Parathyroid adenoma (tissue), 2 donors: ENCODE data around the gene SUPT6H.
A peak's percentile ranks its signal among the peaks of the same experiment; 100 is the strongest.

Experiments
- H2AFZ ChIP-seq: fragments of 300-600 bp; sonication (generic); one replicate; pipeline ENCODE4 v1.7.0; 2017; ENCODE audit warnings: antibody characterized with exemption, mild to moderate bottlenecking
- H3K27ac ChIP-seq: fragments of 300-600 bp; sonication (generic); one replicate; pipeline ENCODE4 v1.7.0; 2017
- H3K27me3 ChIP-seq: fragments of 300-600 bp; sonication (generic); one replicate; pipeline ENCODE4 v1.7.0; 2017; ENCODE audit warnings: low read length; ENCODE audit not compliant: control insufficient read depth, insufficient read depth
- H3K36me3 ChIP-seq: fragments of 300-600 bp; sonication (generic); one replicate; pipeline ENCODE4 v1.7.0; 2017; ENCODE audit warnings: low read length; ENCODE audit not compliant: control insufficient read depth, insufficient read depth
- H3K4me1 ChIP-seq: fragments of 300-600 bp; sonication (generic); one replicate; pipeline ENCODE4 v1.7.0; 2017; ENCODE audit warnings: control low read depth
- H3K4me2 ChIP-seq: fragments of 300-600 bp; sonication (generic); one replicate; pipeline ENCODE4 v1.7.0; 2017; ENCODE audit warnings: low read length
- H3K4me3 ChIP-seq: fragments of 300-600 bp; sonication (generic); one replicate; pipeline ENCODE4 v1.7.0; 2017; ENCODE audit warnings: low read depth, low read length
- H3K79me2 ChIP-seq: fragments of 300-600 bp; sonication (generic); one replicate; pipeline ENCODE4 v1.7.0; 2017; ENCODE audit warnings: control low read depth
- H3K9ac ChIP-seq: fragments of 300-600 bp; sonication (generic); one replicate; pipeline ENCODE4 v1.7.0; 2017; ENCODE audit warnings: mild to moderate bottlenecking
- H3K9me3 ChIP-seq: fragments of 300-600 bp; sonication (generic); one replicate; pipeline ENCODE4 v1.7.0; 2017; ENCODE audit warnings: low read length; ENCODE audit not compliant: control insufficient read depth
- TF ChIP-seq, protein P1 (sequence below): fragments of 300-600 bp; sonication (generic); IDR thresholded peaks from one replicate; pipeline ENCODE4 v1.7.0; 2017; ENCODE audit warnings: antibody characterized with exemption, mild to moderate bottlenecking
- donor health status: primary hyperparathyroidism.

SUPT6H gene

DNA sequence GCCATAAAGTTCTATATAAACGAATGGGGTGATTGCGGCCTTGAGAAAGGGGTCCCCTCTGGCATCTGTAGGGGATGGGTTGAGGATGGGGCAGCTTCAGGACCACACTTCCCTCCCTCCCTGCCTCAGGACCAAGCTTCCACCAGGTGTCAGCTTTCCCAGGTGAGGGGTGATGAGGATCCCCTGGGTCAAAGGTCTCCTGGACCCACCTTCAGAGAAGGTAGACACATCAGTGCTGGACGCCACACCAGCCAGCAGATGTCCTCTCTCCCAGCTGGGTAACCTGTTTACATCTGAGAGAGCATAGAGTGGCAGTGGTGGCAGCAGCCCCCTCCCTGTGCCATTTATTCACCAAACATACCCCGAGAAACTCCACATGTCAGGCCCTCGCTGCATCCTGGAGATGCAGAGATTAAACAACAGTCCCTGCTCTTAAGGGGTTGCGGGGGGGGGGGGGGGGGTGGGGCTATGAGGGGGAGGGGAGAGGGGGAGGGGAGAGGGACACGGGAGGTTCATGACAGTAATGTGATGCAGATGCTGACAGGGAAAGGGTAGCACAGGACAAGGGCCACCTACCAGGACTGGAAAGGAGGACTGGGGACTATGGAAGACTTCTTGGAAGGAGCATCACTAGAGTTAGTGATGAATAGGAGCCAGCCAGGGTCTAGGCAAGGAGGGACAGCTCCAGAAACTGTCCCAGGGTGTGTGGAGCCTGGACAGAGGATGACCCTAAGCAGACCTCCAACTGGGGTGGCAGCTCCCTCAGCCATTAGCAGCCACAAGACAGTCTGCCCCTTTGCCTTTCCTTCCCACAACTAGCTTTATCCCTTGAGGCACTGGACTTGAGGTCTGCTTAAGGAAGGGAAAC lies 44.7 kb downstream of the SUPT6H start:
- Histone ChIP-seq H3K9me3 (no peaks in the 10 kb centered on the region), H3K9ac (no peak overlapping the region), H3K4me2 (no peak overlapping the region), H3K27me3 (no peaks in the 10 kb centered on the region), H3K4me1 (no peaks in the 10 kb centered on the region), H2AFZ (no peak overlapping the region), H3K79me2 (no peaks in the 10 kb centered on the region), H3K4me3 (no peak overlapping the region), H3K36me3 (no peaks in the 10 kb centered on the region), H3K27ac (no peak overlapping the region)
- TF ChIP-seq, protein P1, sequence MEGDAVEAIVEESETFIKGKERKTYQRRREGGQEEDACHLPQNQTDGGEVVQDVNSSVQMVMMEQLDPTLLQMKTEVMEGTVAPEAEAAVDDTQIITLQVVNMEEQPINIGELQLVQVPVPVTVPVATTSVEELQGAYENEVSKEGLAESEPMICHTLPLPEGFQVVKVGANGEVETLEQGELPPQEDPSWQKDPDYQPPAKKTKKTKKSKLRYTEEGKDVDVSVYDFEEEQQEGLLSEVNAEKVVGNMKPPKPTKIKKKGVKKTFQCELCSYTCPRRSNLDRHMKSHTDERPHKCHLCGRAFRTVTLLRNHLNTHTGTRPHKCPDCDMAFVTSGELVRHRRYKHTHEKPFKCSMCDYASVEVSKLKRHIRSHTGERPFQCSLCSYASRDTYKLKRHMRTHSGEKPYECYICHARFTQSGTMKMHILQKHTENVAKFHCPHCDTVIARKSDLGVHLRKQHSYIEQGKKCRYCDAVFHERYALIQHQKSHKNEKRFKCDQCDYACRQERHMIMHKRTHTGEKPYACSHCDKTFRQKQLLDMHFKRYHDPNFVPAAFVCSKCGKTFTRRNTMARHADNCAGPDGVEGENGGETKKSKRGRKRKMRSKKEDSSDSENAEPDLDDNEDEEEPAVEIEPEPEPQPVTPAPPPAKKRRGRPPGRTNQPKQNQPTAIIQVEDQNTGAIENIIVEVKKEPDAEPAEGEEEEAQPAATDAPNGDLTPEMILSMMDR, result no peak

DNA sequence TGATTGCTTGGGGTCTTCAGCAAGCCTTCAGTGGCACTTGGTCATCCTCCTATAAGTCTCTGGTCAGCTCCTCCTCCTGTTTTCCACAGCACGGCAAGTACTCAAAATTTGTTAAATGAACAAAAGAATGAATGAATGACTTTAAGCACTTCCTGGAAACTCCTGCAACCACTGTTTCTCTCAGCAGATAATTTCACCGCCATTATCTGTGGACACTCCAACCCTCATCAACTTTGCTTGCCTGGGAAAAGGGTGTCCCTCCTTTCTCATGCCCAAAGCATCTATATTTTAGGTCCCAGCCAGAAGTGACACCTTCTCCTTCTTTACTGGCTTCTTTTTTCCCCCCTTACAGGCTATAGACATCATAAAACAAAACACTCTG lies 45.3 kb downstream of the SUPT6H start:
- H3K79me2 ChIP-seq, result no peaks in the 10 kb centered on the region
- no peak overlapping the region for H3K4me2 ChIP-seq
- no peak overlapping the region for H2AFZ ChIP-seq
- TF ChIP-seq, protein P1, result no peak
- H3K9ac ChIP-seq, result no peak overlapping the region
- H3K4me3 ChIP-seq, result no peak overlapping the region
- H3K9me3 ChIP-seq, result no peaks in the 10 kb centered on the region
- no peaks in the 10 kb centered on the region for H3K27me3 ChIP-seq
- no peaks in the 10 kb centered on the region for H3K36me3 ChIP-seq
- H3K4me1 ChIP-seq, result no peaks in the 10 kb centered on the region
- H3K27ac ChIP-seq, result no peak overlapping the region

DNA sequence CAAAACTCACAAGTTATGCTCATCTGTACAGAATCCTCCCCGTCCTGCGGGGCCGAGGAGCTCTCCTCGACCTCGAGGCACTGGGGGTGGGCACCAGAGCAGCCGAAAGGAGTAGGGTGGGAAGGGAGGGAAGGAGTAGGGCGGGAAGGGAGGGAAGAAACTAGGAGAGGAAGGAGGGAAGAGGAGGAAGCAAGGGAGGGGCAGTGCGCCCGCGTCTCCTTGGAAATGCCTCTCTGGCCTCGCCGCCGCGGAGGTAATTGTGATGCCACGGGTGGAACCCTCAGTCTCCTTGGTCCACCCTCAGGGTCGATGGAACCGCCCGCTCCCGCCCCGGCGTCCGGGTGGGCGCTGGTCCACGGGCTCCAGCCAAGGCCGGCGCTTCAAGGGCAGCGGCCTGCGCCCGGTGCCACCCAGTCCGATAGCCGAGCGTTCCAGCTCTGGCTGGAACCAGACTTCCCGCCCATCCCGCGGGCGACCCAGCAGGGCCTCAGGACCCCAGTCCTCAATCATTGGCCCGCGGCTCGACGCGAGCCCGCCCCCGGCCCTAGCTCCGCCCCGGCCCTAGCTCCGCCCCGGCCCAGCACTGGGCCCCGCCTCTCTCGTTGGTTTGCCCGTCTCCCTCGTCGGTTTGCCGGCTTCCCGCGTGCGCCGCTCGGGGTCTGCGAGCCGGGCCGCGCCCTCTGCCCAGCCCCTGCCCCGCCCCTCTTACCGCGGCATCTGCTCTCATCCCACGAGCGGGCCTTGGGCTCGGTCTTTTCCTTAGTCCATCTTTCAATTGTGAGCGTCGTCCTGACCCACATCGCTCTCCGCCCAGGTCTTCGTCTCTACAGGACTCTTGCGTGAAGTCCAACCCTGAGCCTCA lies 49.1 kb downstream of the SUPT6H start:
- Histone ChIP-seq H3K27ac (peak overlapping the region; percentile 51), H3K36me3 (no peaks in the 10 kb centered on the region), H3K4me2 (peak overlapping the region; percentile 67), H3K9ac (peak overlapping the region; percentile 30), H2AFZ (peak overlapping the region; percentile 94), H3K4me1 (no peaks in the 10 kb centered on the region), H3K4me3 (peak overlapping the region; percentile 60), H3K27me3 (no peaks in the 10 kb centered on the region), H3K79me2 (no peaks in the 10 kb centered on the region), H3K9me3 (no peaks in the 10 kb centered on the region)
- TF ChIP-seq, protein P1, result peak; percentile 48

DNA sequence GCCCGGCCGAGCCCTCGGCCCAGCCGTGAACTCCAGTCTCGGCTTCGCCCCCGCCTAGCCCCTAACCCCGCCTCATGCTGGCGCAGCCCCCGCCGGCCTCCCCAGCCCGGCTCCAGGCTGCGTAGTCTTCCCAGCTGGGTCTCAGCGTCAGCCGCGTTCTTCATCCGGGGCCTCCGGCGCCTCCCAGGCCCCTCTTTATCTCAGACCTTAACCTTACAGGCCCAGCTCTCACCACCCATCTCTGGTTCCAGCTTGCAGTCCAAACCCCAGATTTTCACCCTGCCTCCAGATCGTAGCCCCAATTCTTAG lies 49.7 kb downstream of the SUPT6H start, which contains the start of gene PROCA1:
PROCA1 (minus strand) TSS at position 166 of the 309 bp plus-strand sequence. CDS start 228 bp downstream, outside the sequence.
- H3K9ac ChIP-seq, result peak within 1 kb of the TSS; percentile 30
- TF ChIP-seq, protein P1, result no peak

More for the DNA sequence above, 49.7 kb downstream of the SUPT6H start, which contains the start of gene PROCA1:
- H3K36me3 ChIP-seq, result no peaks in the 10 kb centered on the region
- H2AFZ ChIP-seq, result peak within 1 kb of the TSS; percentile 94
- no peaks in the 10 kb centered on the region for H3K9me3 ChIP-seq
- peak within 1 kb of the TSS; percentile 67 for H3K4me2 ChIP-seq
- no peaks in the 10 kb centered on the region for H3K4me1 ChIP-seq
- H3K27me3 ChIP-seq, result no peaks in the 10 kb centered on the region
- H3K79me2 ChIP-seq, result no peaks in the 10 kb centered on the region
- peak within 1 kb of the TSS; percentile 51 for H3K27ac ChIP-seq
- H3K4me3 ChIP-seq, result peak within 1 kb of the TSS; percentile 60
